GM21529 (cell line): Measurements from ENCODE around the gene TBC1D7.
"Not testable (repeated sequence)": the region's sequence is repeated elsewhere in the genome, so short reads cannot be mapped to it uniquely, and the experiment has no call there.

ENCODE experiments used
- ATAC-seq: cut with Tn5 transposase; IDR thresholded peaks from one replicate; pipeline ENCODE4 v1.9.1; 2021; ENCODE audit not compliant: unreplicated experiment

Gene TBC1D7

GRCh38 chr6:13326031-13326586 is 2.2 kb downstream of the TBC1D7 start:
- not testable (repeated sequence) for ATAC-seq

- ATAC-seq = no peak
These were observed 8.3 kb downstream of the TBC1D7 start for GRCh38 chr6:13319891-13320564.

- no peak for ATAC-seq
These were observed 9.5 kb downstream of the TBC1D7 start for GRCh38 chr6:13318821-13319220.

- ATAC-seq = no peak
These were observed 12.4 kb downstream of the TBC1D7 start for GRCh38 chr6:13315896-13316295.

GRCh38 chr6:13314806-13315205 is 13.5 kb downstream of the TBC1D7 start:
- ATAC-seq = no peak

GRCh38 chr6:13311155-13311554 is 17.2 kb downstream of the TBC1D7 start:
- ATAC-seq = no peak

GRCh38 chr6:13308332-13308731 is 20.0 kb downstream of the TBC1D7 start:
- ATAC-seq = no peak

- ATAC-seq = no peak
These were observed 20.8 kb downstream of the TBC1D7 start for GRCh38 chr6:13307508-13307995.

GRCh38 chr6:13305791-13306190 is 22.5 kb downstream of the TBC1D7 start:
- no peak for ATAC-seq

- ATAC-seq = no peak
These were observed 23.0 kb downstream of the TBC1D7 start for GRCh38 chr6:13305288-13305687.

GRCh38 chr6:13304580-13305260 is 23.6 kb downstream of the TBC1D7 start:
- peak; percentile 46 for ATAC-seq

- ATAC-seq = no peak
These were observed 24.2 kb downstream of the TBC1D7 start for GRCh38 chr6:13304101-13304500.

GRCh38 chr6:13303668-13304017 is 24.7 kb downstream of the TBC1D7 start:
- peak; percentile 54 for ATAC-seq

- ATAC-seq = peak; percentile 74
These were observed 25.3 kb downstream of the TBC1D7 start for GRCh38 chr6:13302751-13303667.

GRCh38 chr6:13302291-13302690 is 26.0 kb downstream of the TBC1D7 start:
- no peak for ATAC-seq

GRCh38 chr6:13300643-13301590 is 27.4 kb downstream of the TBC1D7 start:
- ATAC-seq = no peak

- no peak for ATAC-seq
These were observed 28.4 kb downstream of the TBC1D7 start for GRCh38 chr6:13299918-13300317.

GRCh38 chr6:13299403-13299821 is 28.9 kb downstream of the TBC1D7 start:
- no peak for ATAC-seq

GRCh38 chr6:13298446-13298845 is 29.9 kb downstream of the TBC1D7 start:
- ATAC-seq = no peak

GRCh38 chr6:13297391-13297790 is 30.9 kb downstream of the TBC1D7 start:
- no peak for ATAC-seq
